Smooth muscle cell (in vitro differentiated cells): ENCODE measurements around the gene SPECC1. TPM values are rescaled to one million over a fixed set of nuclear protein-coding genes. Genes with fewer than 3 reads are reported as not detected.

Source experiments
- DNase-seq: peaks from one replicate; lab custom pipeline; 2025; ENCODE audit not compliant: unreplicated experiment; lab: John Stamatoyannopoulos, UW
- H2AFZ ChIP-seq: fragments of 200-600 bp; sonication (generic); 2 replicates; pipeline ENCODE4 v1.6.0; 2016; ENCODE audit warnings: antibody characterized with exemption, low read depth, mild to moderate bottlenecking
- H3F3A ChIP-seq: fragments of 200-600 bp; sonication (generic); 2 replicates; pipeline ENCODE4 v1.6.0; 2017; ENCODE audit warnings: antibody characterized with exemption, low read depth
- H3K27ac ChIP-seq: fragments of 200-600 bp; sonication (generic); 2 replicates; pipeline ENCODE4 v1.5.1; 2016; ENCODE audit warnings: low read depth, mild to moderate bottlenecking
- H3K27me3 ChIP-seq: fragments of 200-600 bp; sonication (generic); 2 replicates; pipeline ENCODE4 v1.6.1; 2016; ENCODE audit warnings: low read depth, mild to moderate bottlenecking
- H3K36me3 ChIP-seq: fragments of 200-600 bp; sonication (generic); 2 replicates; pipeline ENCODE4 v1.5.1; 2016; ENCODE audit warnings: low read depth
- H3K4me1 ChIP-seq: fragments of 200-600 bp; sonication (generic); 2 replicates; pipeline ENCODE4 v1.5.1; 2016; ENCODE audit warnings: low read depth
- H3K4me2 ChIP-seq: fragments of 200-600 bp; sonication (generic); 2 replicates; pipeline ENCODE4 v1.6.0; 2016; ENCODE audit warnings: mild to moderate bottlenecking
- H3K4me3 ChIP-seq: fragments of 200-600 bp; sonication (generic); 2 replicates; pipeline ENCODE4 v1.5.1; 2016; ENCODE audit warnings: mild to moderate bottlenecking
- H3K79me2 ChIP-seq: fragments of 200-600 bp; sonication (generic); 2 replicates; pipeline ENCODE4 v1.6.0; 2016; ENCODE audit warnings: low read depth, mild to moderate bottlenecking
- H3K9ac ChIP-seq: fragments of 200-600 bp; sonication (generic); 2 replicates; pipeline ENCODE4 v1.6.0; 2016; ENCODE audit warnings: low read depth
- H3K9me3 ChIP-seq: fragments of 200-600 bp; sonication (generic); replicated peaks from 2 replicates; pipeline ENCODE4 v1.5.1; 2016; ENCODE audit warnings: low read depth
- H4K20me1 ChIP-seq: fragments of 200-600 bp; sonication (generic); 2 replicates; pipeline ENCODE4 v1.6.0; 2016; ENCODE audit warnings: low read depth
- WGBS: methylation state at CpG from one replicate; pipeline ENCODE4 v1.1.7; 2016; ENCODE audit warnings: low lambda C conversion rate; 5-methylcytosine and 5-hydroxymethylcytosine counted together
- polyA plus RNA-seq: library from polyadenylated mRNA; unstranded; fragments of >200 nt; fragmentation: Nextera tagmentation; extraction: Ambion mirVana; gene quantifications from 2 replicates; pipeline ENCODE4 v1.2.1, GENCODE V29; 2016
- total RNA-seq: library from RNA; depleted of rRNA; stranded (reverse); fragments of >200 nt; gene quantifications from 2 replicates; pipeline ENCODE4 v1.2.3, GENCODE V29; 2014
- TF ChIP-seq, protein P1 (sequence below): fragments of 200-600 bp; sonication (generic); IDR thresholded peaks from 2 replicates; pipeline ENCODE4 v1.5.1; 2017; ENCODE audit warnings: borderline replicate concordance, mild to moderate bottlenecking, antibody characterized with exemption; ENCODE audit not compliant: insufficient read depth, poor library complexity, severe bottlenecking

SPECC1 gene
- total and polyA plus RNA-seq, 2 experiments from 2014 or later = 20.0 to 72.0 TPM

DNA sequence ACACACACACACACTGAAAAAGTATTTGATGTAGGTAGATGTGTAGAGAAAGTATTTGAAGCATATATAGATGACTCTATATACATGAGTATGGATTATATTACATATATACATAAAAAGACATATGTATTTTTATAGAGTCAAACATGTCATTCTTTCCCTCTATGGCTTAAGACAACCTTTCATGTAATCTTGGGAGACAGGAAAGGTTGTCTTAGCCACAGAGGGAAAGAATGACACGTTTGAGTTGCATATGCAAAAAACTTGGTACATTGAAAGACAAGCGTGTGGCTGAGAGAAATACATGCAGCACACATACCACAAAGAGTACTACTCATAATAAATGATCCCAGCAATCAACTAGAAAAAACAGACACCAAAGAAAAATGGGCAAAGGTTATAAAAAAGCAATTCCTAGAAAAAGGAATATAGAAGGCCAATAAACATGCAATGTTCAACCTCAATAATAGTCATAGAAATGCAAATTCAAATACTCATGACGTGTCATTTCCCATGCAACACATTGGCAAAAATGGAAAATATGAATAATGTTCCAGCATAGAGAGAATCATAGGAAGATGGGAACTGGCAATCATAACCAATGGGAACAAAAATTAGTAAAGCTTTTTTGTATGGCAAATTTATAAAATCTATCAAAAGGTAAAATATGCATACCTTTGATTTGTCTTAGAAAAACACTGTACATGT, 69.0 kb downstream of the SPECC1 start:
- H3K36me3 ChIP-seq = no peaks in the 10 kb centered on the region
- H3K27ac ChIP-seq = no peak overlapping the region
- no peaks in the 10 kb centered on the region for H3F3A ChIP-seq
- WGBS = 81% methylated on average over 3 of the region's 3 CpGs
- H3K4me1 ChIP-seq = no peaks in the 10 kb centered on the region
- no peak for DNase-seq
- TF ChIP-seq, protein P1, sequence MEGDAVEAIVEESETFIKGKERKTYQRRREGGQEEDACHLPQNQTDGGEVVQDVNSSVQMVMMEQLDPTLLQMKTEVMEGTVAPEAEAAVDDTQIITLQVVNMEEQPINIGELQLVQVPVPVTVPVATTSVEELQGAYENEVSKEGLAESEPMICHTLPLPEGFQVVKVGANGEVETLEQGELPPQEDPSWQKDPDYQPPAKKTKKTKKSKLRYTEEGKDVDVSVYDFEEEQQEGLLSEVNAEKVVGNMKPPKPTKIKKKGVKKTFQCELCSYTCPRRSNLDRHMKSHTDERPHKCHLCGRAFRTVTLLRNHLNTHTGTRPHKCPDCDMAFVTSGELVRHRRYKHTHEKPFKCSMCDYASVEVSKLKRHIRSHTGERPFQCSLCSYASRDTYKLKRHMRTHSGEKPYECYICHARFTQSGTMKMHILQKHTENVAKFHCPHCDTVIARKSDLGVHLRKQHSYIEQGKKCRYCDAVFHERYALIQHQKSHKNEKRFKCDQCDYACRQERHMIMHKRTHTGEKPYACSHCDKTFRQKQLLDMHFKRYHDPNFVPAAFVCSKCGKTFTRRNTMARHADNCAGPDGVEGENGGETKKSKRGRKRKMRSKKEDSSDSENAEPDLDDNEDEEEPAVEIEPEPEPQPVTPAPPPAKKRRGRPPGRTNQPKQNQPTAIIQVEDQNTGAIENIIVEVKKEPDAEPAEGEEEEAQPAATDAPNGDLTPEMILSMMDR = no peak
- no peak overlapping the region for H3K9ac ChIP-seq
- H3K4me3 ChIP-seq = no peak overlapping the region
- no peak overlapping the region for H3K4me2 ChIP-seq
- no peaks in the 10 kb centered on the region for H3K9me3 ChIP-seq
- no peaks in the 10 kb centered on the region for H3K79me2 ChIP-seq
- H2AFZ ChIP-seq = no peak overlapping the region
- no peaks in the 10 kb centered on the region for H4K20me1 ChIP-seq
- H3K27me3 ChIP-seq = no peaks in the 10 kb centered on the region

- H3K4me2 ChIP-seq = no peak overlapping the region
- no peaks in the 10 kb centered on the region for H3K79me2 ChIP-seq
- H3K27ac ChIP-seq = no peak overlapping the region
- H2AFZ ChIP-seq = no peak overlapping the region
- no peak overlapping the region for H3K9ac ChIP-seq
- no peaks in the 10 kb centered on the region for H3K36me3 ChIP-seq
- H3F3A ChIP-seq = no peaks in the 10 kb centered on the region
- H4K20me1 ChIP-seq = no peaks in the 10 kb centered on the region
- no peaks in the 10 kb centered on the region for H3K9me3 ChIP-seq
- H3K27me3 ChIP-seq = no peaks in the 10 kb centered on the region
- 95% methylated on average over 10 of the region's 10 CpGs for WGBS
- TF ChIP-seq, protein P1 = no peak
- no peak overlapping the region for H3K4me3 ChIP-seq
- peaks cover 3% of the 10 kb centered on the region for H3K4me1 ChIP-seq
- no peak for DNase-seq
These were observed 71.4 kb downstream of the SPECC1 start for GRCh38 chr17:20080513-20080912.

- H3K36me3 ChIP-seq = no peaks in the 10 kb centered on the region
These were observed 74.1 kb downstream of the SPECC1 start for GRCh38 chr17:20083156-20083859.

More at GRCh38 chr17:20083156-20083859, 74.1 kb downstream of the SPECC1 start:
- Histone ChIP-seq H2AFZ (no peak overlapping the region), H3K4me1 (peaks cover 11% of the 10 kb centered on the region), H3K27ac (no peak overlapping the region), H3K27me3 (no peaks in the 10 kb centered on the region), H3K4me3 (no peak overlapping the region), H4K20me1 (no peaks in the 10 kb centered on the region), H3K79me2 (no peaks in the 10 kb centered on the region), H3K9ac (no peak overlapping the region), H3K9me3 (no peaks in the 10 kb centered on the region), H3F3A (no peaks in the 10 kb centered on the region), H3K4me2 (no peak overlapping the region)
- WGBS = 98% methylated on average over 3 of the region's 3 CpGs
- DNase-seq = no peak
- TF ChIP-seq, protein P1 = no peak
